Mesodermal cell (in vitro differentiated cells): ENCODE results near the gene TGDS.

Experiments
- H3K27ac ChIP-seq: 2 replicates; pipeline ENCODE4 v1.7.0; 2013; ENCODE audit warnings: mild to moderate bottlenecking, low read depth, low read length, moderate library complexity; ENCODE audit not compliant: severe bottlenecking
- H3K36me3 ChIP-seq: 2 replicates; pipeline ENCODE4 v1.7.1; 2013; ENCODE audit warnings: mild to moderate bottlenecking, low read length, moderate library complexity; ENCODE audit not compliant: control insufficient read depth, insufficient read depth
- H3K4me1 ChIP-seq: one replicate; pipeline ENCODE4 v1.7.1; 2013; ENCODE audit warnings: mild to moderate bottlenecking, low read length; ENCODE audit not compliant: insufficient read depth, control insufficient read depth, poor library complexity, severe bottlenecking
- H3K4me3 ChIP-seq: 2 replicates; pipeline ENCODE4 v1.7.0; 2013; ENCODE audit warnings: low read length, control low read depth, mild to moderate bottlenecking; ENCODE audit not compliant: insufficient read depth, poor library complexity, severe bottlenecking; ENCODE audit errors: extremely low read depth
- H3K9me3 ChIP-seq: 2 replicates; pipeline ENCODE4 v1.7.1; 2013; ENCODE audit warnings: mild to moderate bottlenecking, low read length, moderate library complexity; ENCODE audit not compliant: control insufficient read depth
- WGBS, 2 experiments: methylation state at CpG; one replicate each; pipeline ENCODE4 v1.1.5; 2013; ENCODE audit warnings: missing lambda C conversion rate in 2 of 2; ENCODE audit not compliant: insufficient coverage in 2 of 2; 5-methylcytosine and 5-hydroxymethylcytosine counted together

Gene TGDS

DNA sequence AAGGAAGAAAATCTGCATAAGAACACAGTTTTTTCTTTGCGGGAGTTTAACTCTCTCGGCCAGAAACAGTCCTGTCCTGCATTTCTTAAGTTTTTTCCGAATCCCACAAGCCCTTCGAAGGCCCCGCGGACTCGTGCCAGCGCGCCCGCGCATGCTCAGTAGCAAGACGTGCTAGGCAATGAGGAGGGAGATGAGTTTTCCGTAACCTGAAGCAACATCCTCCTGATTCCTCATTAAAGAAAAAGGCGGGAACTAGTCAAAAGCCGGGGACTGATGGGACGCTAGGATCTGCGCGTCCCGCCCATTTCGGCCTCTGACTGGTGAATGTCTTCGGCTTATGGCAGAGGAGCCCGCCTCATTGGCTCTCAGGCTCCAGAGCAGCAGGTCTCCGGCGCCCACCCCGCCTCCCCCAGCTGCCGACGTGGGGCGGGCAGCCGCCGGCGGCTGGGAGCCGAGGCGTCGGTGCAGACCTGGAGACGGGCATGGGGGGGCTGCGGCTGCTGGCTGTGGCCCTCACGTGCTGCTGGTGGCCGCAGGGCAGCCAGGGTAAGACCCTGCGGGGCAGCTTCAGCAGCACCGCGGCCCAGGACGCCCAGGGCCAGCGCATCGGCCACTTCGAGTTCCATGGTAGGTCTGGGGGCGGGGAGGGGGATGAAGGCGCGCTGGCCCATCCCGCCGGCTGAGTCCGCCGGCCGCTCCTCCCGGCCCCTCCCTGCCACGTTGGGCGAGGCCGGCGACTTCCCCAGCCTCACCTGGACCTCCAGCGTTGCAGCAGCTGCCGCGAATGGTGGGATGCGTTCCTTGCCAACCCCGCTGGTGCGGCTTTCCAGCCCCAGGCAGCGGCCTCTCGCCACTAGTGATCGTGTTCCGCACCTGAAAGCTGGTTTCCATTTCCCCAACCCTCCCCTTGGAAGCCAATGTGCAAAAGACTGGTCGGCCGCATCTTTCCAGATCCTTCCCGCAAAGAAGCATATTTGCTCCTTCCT, 5.8 kb upstream of the TGDS start, which contains the start of gene GPR180:
Gene GPR180 (plus strand): TSS at position 412 of the 986 bp plus-strand sequence. CDS start 71 bp downstream, at position 483.
- Histone ChIP-seq H3K36me3 (peaks cover 15% of the 10 kb centered on the region), H3K27ac (peak within 1 kb of the TSS; percentile 55), H3K9me3 (peaks cover 8% of the 10 kb centered on the region), H3K4me1 (no peaks in the 10 kb centered on the region), H3K4me3 (peak within 1 kb of the TSS; percentile 68)
- 0 to 2% methylated on average over 50 to 54 of the region's 71 CpGs for WGBS, 2 experiments

DNA sequence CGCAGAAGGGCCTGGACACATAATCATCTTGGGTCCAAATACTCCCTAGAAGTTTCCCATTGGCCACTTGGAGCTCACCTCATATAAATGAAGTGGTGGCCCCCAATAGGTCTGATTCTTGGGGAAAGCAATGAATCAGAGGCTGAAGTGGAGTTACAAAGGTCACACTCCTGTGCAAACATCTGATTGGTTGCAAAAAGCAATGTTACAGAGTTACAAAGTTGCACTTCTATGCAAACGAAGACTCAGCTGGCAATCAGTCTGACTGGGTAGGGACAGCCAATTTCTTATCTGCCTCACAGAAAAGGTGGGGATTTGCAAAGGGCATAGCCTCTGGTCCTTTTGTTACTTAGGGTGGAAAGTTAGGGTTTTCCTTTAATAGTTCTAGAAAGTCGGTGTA, 3.9 kb upstream of the TGDS start:
- 83 to 92% methylated on average over 2 to 3 of the region's 3 CpGs for WGBS, 2 experiments
- Histone ChIP-seq H3K27ac (no peak overlapping the region), H3K9me3 (peaks cover 8% of the 10 kb centered on the region), H3K4me1 (peaks cover 5% of the 10 kb centered on the region), H3K36me3 (no peaks in the 10 kb centered on the region), H3K4me3 (no peak overlapping the region)

GRCh38 chr13:94598281-94598680, 2.3 kb upstream of the TGDS start:
- no peak overlapping the region for H3K27ac ChIP-seq
- WGBS, 2 experiments: 89% methylated on average over 3 of the region's 3 CpGs; no CpG with 5 or more reads in 1 of the 2 experiments

GRCh38 chr13:94596575-94596971, 621 bp upstream of the TGDS start:
- 81% methylated on average over 12 to 16 of the region's 20 CpGs for WGBS, 2 experiments
- H3K36me3 ChIP-seq: peaks cover 11% of the 10 kb centered on the region
- peak overlapping the region; percentile 99 for H3K4me3 ChIP-seq
- no peak overlapping the region for H3K27ac ChIP-seq
- H3K9me3 ChIP-seq: peaks cover 8% of the 10 kb centered on the region
- peaks cover 12% of the 10 kb centered on the region for H3K4me1 ChIP-seq

More at GRCh38 chr13:94598281-94598680, 2.3 kb upstream of the TGDS start:
- peaks cover 8% of the 10 kb centered on the region for H3K9me3 ChIP-seq
- peaks cover 12% of the 10 kb centered on the region for H3K4me1 ChIP-seq
- no peaks in the 10 kb centered on the region for H3K36me3 ChIP-seq
- H3K4me3 ChIP-seq: no peak overlapping the region

- WGBS, 2 experiments: 12 to 14% methylated on average over 12 to 16 of the region's 16 CpGs
- Histone ChIP-seq H3K4me3 (peak overlapping the region; percentile 99), H3K4me1 (peaks cover 12% of the 10 kb centered on the region), H3K27ac (no peak overlapping the region), H3K9me3 (peaks cover 1% of the 10 kb centered on the region), H3K36me3 (peaks cover 23% of the 10 kb centered on the region)
Observed at GRCh38 chr13:94595001-94595949, 677 bp downstream of the TGDS start.

GRCh38 chr13:94590744-94591143, 5.2 kb downstream of the TGDS start:
- H3K4me1 ChIP-seq: peaks cover 12% of the 10 kb centered on the region
- no peak overlapping the region for H3K27ac ChIP-seq
- WGBS, 2 experiments: 75% methylated on average over 1 of the region's 3 CpGs; no CpG with 5 or more reads in 1 of the 2 experiments
- no peak overlapping the region for H3K4me3 ChIP-seq
- H3K9me3 ChIP-seq: no peaks in the 10 kb centered on the region
- H3K36me3 ChIP-seq: peaks cover 34% of the 10 kb centered on the region

GRCh38 chr13:94588541-94588940, 7.4 kb downstream of the TGDS start:
- H3K4me1 ChIP-seq: no peaks in the 10 kb centered on the region
- peaks cover 52% of the 10 kb centered on the region for H3K36me3 ChIP-seq
- no peak overlapping the region for H3K27ac ChIP-seq
- no peaks in the 10 kb centered on the region for H3K9me3 ChIP-seq
- H3K4me3 ChIP-seq: no peak overlapping the region
- 100% methylated on average over 2 to 3 of the region's 4 CpGs for WGBS, 2 experiments

DNA sequence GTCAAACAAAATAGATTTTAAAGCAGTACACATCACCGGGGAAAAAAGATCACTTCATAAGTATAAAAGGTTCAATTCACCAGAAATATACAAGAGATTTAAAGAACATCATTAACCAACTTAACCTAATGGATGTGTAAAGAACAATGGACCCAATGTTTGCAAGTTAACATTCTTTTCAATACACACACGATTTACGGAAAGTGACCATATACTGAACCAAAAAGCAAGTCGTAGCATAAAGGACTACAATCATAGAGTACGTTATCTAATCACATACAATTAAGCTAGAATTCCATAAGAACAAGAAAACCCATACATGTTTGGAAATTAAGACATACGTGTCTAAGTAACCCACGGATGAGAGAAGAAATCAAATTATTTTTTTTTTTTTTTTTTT, 9.6 kb downstream of the TGDS start:
- Histone ChIP-seq H3K4me3 (no peak overlapping the region), H3K27ac (no peak overlapping the region), H3K36me3 (peaks cover 58% of the 10 kb centered on the region), H3K4me1 (no peaks in the 10 kb centered on the region), H3K9me3 (no peaks in the 10 kb centered on the region)
- WGBS, 2 experiments: 81 to 95% methylated on average over 3 to 4 of the region's 7 CpGs

- no peaks in the 10 kb centered on the region for H3K4me1 ChIP-seq
- H3K9me3 ChIP-seq: no peaks in the 10 kb centered on the region
- H3K27ac ChIP-seq: no peak overlapping the region
- peaks cover 58% of the 10 kb centered on the region for H3K36me3 ChIP-seq
- H3K4me3 ChIP-seq: no peak overlapping the region
- 92 to 98% methylated on average over 5 of the region's 6 CpGs for WGBS, 2 experiments
Observed at GRCh38 chr13:94585543-94586101, 10.3 kb downstream of the TGDS start.

GRCh38 chr13:94583926-94584325, 12.0 kb downstream of the TGDS start:
- H3K36me3 ChIP-seq: peaks cover 66% of the 10 kb centered on the region
- H3K4me3 ChIP-seq: no peak overlapping the region
- H3K4me1 ChIP-seq: no peaks in the 10 kb centered on the region
- H3K27ac ChIP-seq: no peak overlapping the region
- no CpG with 5 or more reads among the region's 1 CpG for WGBS, 2 experiments
- no peaks in the 10 kb centered on the region for H3K9me3 ChIP-seq
